Muscle layer of duodenum (tissue), 2 donors: ENCODE data around the gene FRMD8.

Source experiments
- H3K27ac ChIP-seq: one replicate; pipeline ENCODE4 v1.7.0; 2013; ENCODE audit warnings: mild to moderate bottlenecking, low read length
- H3K27me3 ChIP-seq: one replicate; pipeline ENCODE4 v1.7.0; 2013; ENCODE audit warnings: low read depth, mild to moderate bottlenecking, control low read depth, low read length
- H3K36me3 ChIP-seq, 2 donors: one replicate each; pipeline ENCODE4 v1.7.0; 2013; ENCODE audit warnings: low read length in 2 of 2, control low read depth in 1 of 2, mild to moderate bottlenecking in 1 of 2; ENCODE audit not compliant: insufficient read depth in 2 of 2, control insufficient read depth in 1 of 2
- H3K4me1 ChIP-seq, 2 donors: one replicate each; pipeline ENCODE4 v1.7.0; 2013; ENCODE audit warnings: low read length in 2 of 2, mild to moderate bottlenecking in 2 of 2, control low read depth in 1 of 2, moderate library complexity in 1 of 2; ENCODE audit not compliant: insufficient read depth in 2 of 2, control insufficient read depth in 1 of 2
- H3K4me3 ChIP-seq, 2 donors: one replicate each; pipeline ENCODE4 v1.7.0; 2013; ENCODE audit warnings: low read length in 2 of 2, low read depth in 1 of 2, mild to moderate bottlenecking in 1 of 2
- H3K9me3 ChIP-seq, 2 donors: one replicate each; pipeline ENCODE4 v1.7.0; 2013; ENCODE audit warnings: low read length in 2 of 2, control low read depth in 1 of 2, mild to moderate bottlenecking in 1 of 2; ENCODE audit not compliant: control insufficient read depth in 1 of 2
- donor health status: healthy.

The FRMD8 gene

DNA sequence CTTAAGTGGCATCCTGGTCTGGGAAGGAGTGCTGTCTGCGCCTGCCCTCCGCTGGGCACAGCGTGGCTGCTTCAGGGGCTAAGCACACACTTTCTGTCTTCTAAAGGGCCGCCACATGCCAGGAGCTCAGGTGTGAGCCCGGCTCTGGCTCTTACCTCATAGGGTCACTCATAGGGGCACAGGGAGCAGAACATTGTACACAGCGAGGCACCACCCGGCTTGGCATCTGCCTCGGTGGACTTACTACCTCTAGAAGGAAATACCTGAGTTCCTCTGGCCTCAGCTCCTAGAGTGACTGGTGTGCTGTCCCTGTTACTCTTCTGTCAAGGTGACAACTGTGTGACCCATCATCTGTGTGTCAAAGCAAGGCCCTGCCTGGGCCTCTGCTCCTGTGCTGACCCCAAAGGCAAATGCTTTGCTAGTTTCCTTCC lies 49.6 kb downstream of the FRMD8 start:
- no peaks in the 10 kb centered on the region for H3K9me3 ChIP-seq
- peaks cover 49 to 50% of the 10 kb centered on the region in 2 donors for H3K36me3 ChIP-seq
- H3K27me3 ChIP-seq, result no peaks in the 10 kb centered on the region
- H3K4me1 ChIP-seq, result peaks cover 0 to 60% of the 10 kb centered on the region in 2 donors
- H3K27ac ChIP-seq, result peak overlapping the region; percentile 9
- peak overlapping the region in 1 of 2 donors; percentile 1 for H3K4me3 ChIP-seq

DNA sequence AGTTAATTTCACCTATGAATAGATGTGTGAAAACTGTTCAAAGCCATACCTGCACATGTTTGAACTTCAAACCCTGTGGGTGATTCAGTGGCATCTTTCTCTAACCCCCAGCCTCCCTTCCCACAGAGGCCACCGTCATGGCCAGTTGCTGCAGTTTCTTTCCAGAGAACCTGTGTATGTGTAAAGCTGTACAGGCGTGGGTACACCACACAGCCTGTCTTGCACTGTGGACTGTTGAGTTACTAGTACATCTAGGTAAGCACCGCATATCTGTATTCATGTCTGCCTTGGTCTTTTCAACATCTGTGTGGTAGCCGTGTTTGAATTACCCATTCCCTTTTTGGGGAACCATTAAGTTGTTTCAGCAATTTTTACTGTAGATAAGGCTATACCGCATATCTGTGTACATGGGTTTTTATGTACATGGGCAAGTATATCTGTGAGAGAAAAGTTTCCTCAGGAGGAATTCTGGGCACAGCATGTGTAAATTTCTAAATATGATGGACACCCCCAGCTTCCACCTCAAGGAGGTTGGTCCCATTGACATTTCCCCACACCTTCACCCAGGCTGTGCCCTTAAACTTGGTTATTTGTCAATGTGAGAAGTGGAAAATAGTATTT lies 50.1 kb downstream of the FRMD8 start:
- Histone ChIP-seq H3K9me3 (no peaks in the 10 kb centered on the region), H3K27me3 (no peaks in the 10 kb centered on the region), H3K27ac (peak overlapping the region; percentile 9), H3K4me3 (peak overlapping the region in 1 of 2 donors; percentile 1), H3K4me1 (peaks cover 0 to 58% of the 10 kb centered on the region in 2 donors), H3K36me3 (peaks cover 49 to 51% of the 10 kb centered on the region in 2 donors)

- Histone ChIP-seq H3K36me3 (peaks cover 54 to 60% of the 10 kb centered on the region in 2 donors), H3K27ac (no peak overlapping the region), H3K4me1 (peaks cover 0 to 54% of the 10 kb centered on the region in 2 donors), H3K4me3 (no peak overlapping the region), H3K27me3 (no peaks in the 10 kb centered on the region), H3K9me3 (no peaks in the 10 kb centered on the region)
Observed at GRCh38 chr11:65437436-65438227, 51.2 kb downstream of the FRMD8 start.

GRCh38 chr11:65438257-65439151 lies 52.1 kb downstream of the FRMD8 start:
- no peaks in the 10 kb centered on the region for H3K27me3 ChIP-seq
- H3K27ac ChIP-seq, result no peak overlapping the region
- peaks cover 0 to 50% of the 10 kb centered on the region in 2 donors for H3K4me1 ChIP-seq
- no peaks in the 10 kb centered on the region for H3K9me3 ChIP-seq
- H3K4me3 ChIP-seq, result no peak overlapping the region
- peaks cover 58 to 60% of the 10 kb centered on the region in 2 donors for H3K36me3 ChIP-seq

DNA sequence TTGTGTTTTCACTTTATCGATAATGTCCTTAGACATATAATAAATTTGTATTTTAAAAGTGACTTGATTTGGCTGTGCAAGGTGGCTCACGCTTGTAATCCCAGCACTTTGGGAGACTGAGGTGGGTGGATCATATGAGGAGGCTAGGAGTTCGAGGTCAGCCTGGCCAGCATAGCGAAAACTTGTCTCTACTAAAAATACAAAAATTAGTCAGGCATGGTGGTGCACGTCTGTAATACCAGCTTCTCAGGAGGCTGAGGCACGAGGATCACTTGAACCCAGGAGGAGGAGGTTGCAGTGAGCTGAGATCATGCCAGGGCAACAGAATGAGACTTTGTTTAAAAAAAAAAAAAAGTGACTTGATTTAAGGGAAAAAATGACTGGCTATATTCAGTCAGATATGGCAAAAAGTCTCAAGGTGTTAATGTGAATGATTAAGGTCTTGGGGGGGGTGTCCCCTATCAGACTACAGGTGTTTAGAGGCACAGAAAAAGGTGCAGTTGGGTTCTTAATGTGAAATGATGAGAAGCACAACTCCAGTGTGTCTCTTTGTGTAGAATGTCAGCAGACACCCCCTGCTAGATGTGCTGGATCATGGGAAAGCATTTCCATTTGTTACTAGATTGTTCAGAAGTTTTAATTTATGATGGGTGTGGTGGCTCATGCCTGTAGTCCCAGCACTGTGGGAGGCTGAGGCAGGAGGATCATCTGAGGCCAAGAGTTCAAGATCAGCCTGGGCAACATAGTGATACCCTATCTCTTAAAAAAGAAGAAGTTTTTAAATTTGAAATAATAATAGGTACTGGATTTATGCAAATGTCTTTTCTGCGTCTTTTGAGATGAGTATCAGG lies 53.1 kb downstream of the FRMD8 start:
- Histone ChIP-seq H3K4me3 (no peak overlapping the region), H3K27me3 (no peaks in the 10 kb centered on the region), H3K4me1 (peaks cover 0 to 42% of the 10 kb centered on the region in 2 donors), H3K36me3 (peaks cover 60 to 63% of the 10 kb centered on the region in 2 donors), H3K27ac (no peak overlapping the region), H3K9me3 (no peaks in the 10 kb centered on the region)

DNA sequence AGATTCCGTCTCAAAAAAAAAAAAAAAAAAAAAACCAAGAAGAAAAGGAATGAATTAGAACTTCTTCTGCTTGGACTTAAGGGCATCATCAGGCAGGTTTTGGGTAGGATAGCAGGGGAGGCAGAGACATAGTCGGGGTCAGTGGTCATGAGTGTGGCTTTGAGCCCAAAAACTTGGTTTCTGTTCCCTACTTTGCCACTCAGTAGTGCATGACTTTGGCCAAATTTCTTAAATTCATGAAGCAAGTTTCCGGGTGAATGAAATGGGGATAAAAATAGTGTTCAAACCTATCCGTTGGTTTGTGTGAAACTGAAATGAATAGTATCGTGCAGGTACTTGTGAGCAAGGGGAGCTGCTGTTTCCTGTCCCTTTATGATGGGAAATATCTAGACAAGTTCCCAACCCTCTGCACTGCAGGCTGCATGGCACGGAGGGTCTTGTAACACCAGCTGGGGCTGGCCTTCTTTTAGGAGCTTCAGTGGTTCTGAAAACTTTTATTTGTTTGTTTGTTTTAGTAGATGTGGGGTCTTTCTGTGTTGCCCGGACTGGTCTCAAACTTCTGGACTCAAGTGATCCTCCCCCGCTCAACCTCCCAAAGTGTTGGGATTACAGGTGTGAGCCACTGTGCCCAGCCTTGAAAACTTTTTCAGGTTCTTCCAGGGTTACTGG lies 54.5 kb downstream of the FRMD8 start:
- H3K36me3 ChIP-seq, result peaks cover 52 to 64% of the 10 kb centered on the region in 2 donors
- H3K4me3 ChIP-seq, result no peak overlapping the region
- H3K27ac ChIP-seq, result peak overlapping the region; percentile 52
- H3K27me3 ChIP-seq, result no peaks in the 10 kb centered on the region
- peaks cover 0 to 33% of the 10 kb centered on the region in 2 donors for H3K4me1 ChIP-seq
- H3K9me3 ChIP-seq, result no peaks in the 10 kb centered on the region

GRCh38 chr11:65442842-65443331 lies 56.5 kb downstream of the FRMD8 start:
- Histone ChIP-seq H3K4me3 (no peak overlapping the region), H3K9me3 (no peaks in the 10 kb centered on the region), H3K27ac (peak overlapping the region; percentile 18), H3K27me3 (no peaks in the 10 kb centered on the region), H3K4me1 (peaks cover 0 to 24% of the 10 kb centered on the region in 2 donors), H3K36me3 (peaks cover 36 to 53% of the 10 kb centered on the region in 2 donors)

DNA sequence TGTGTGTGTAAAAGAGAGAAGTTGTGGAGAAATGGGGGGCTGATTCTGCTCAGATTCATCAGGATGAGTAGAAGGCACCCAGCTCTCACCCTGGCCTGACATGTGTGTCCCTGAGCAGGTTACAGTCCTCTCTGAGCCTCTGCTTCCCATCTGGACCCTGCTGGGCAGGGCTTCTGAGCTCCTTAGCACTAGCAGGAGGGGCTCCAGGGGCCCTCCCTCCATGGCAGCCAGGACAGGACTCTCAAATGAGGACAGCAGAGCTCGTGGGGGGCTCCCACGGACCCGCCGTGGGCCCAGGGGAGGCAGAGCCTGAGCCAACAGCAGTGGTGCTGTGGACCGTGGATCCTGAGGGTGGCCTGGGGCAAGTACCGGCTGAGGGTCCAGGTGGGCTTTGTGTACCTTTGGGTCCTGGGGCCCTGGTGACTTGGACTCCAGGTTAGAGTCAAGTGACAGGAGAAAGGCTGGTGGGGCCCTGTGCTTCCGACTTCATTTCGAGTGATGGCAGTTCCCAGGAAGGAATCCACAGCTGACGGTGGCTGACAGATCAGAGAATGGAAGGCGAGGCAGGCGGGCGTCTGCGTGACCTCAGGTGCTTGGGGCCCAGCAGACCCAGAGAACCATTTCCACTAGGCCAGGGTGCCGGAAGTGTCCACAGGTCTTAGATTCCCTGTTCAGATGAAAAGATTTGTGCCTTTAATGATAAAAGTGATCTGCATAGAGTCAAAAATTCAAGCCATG lies 58.0 kb downstream of the FRMD8 start:
- no peak overlapping the region for H3K4me3 ChIP-seq
- peaks cover 0 to 20% of the 10 kb centered on the region in 2 donors for H3K4me1 ChIP-seq
- peaks cover 29 to 47% of the 10 kb centered on the region in 2 donors for H3K36me3 ChIP-seq
- H3K9me3 ChIP-seq, result no peaks in the 10 kb centered on the region
- peak overlapping the region; percentile 23 for H3K27ac ChIP-seq
- H3K27me3 ChIP-seq, result no peaks in the 10 kb centered on the region

- peaks cover 0 to 16% of the 10 kb centered on the region in 2 donors for H3K4me1 ChIP-seq
- H3K9me3 ChIP-seq, result no peaks in the 10 kb centered on the region
- H3K4me3 ChIP-seq, result no peak overlapping the region
- H3K36me3 ChIP-seq, result peaks cover 29 to 47% of the 10 kb centered on the region in 2 donors
- no peak overlapping the region for H3K27ac ChIP-seq
- no peaks in the 10 kb centered on the region for H3K27me3 ChIP-seq
Observed at GRCh38 chr11:65445101-65445603, 58.7 kb downstream of the FRMD8 start.
